Skeletal muscle tissue (tissue), 4 donors: Measurements from ENCODE around the gene ETV1. TPM values are rescaled to one million over a fixed set of nuclear protein-coding genes. Genes with fewer than 3 reads are reported as not detected.

Source experiments
- H3K27ac ChIP-seq: one replicate; pipeline ENCODE4 v1.7.0; 2013; ENCODE audit warnings: mild to moderate bottlenecking, low read depth, low read length, inconsistent platforms
- H3K27me3 ChIP-seq, 3 donors: one replicate each; pipeline ENCODE4 v1.7.0; 2013; ENCODE audit warnings: low read length in 3 of 3; ENCODE audit not compliant: control insufficient read depth in 3 of 3, insufficient read depth in 3 of 3
- H3K36me3 ChIP-seq, 3 donors: one replicate each; pipeline ENCODE4 v1.7.0; 2013; ENCODE audit warnings: low read length in 3 of 3; ENCODE audit not compliant: control insufficient read depth in 3 of 3, insufficient read depth in 3 of 3
- H3K4me1 ChIP-seq, 3 donors: one replicate each; pipeline ENCODE4 v1.7.0; 2013; ENCODE audit warnings: low read length in 3 of 3, mild to moderate bottlenecking in 3 of 3; ENCODE audit not compliant: control insufficient read depth in 3 of 3, insufficient read depth in 3 of 3
- H3K4me3 ChIP-seq, 3 donors: one replicate each; pipeline ENCODE4 v1.7.0; 2013; ENCODE audit warnings: low read length in 3 of 3
- H3K9ac ChIP-seq, 3 donors: one replicate each; pipeline ENCODE4 v1.7.0; 2013; ENCODE audit warnings: low read length in 3 of 3, mild to moderate bottlenecking in 3 of 3, moderate library complexity in 2 of 3, low read depth in 1 of 3
- H3K9me3 ChIP-seq, 3 donors: one replicate each; pipeline ENCODE4 v1.7.0; 2013; ENCODE audit warnings: low read length in 3 of 3; ENCODE audit not compliant: control insufficient read depth in 3 of 3
- total RNA-seq: library from RNA; depleted of rRNA; stranded (reverse); fragments of >200 nt; gene quantifications from one replicate; pipeline ENCODE4 v1.2.3, GENCODE V29; 2014
- donor health status: Osteomylitis.

The ETV1 gene
- total RNA-seq, 1 donor from 2014 or later: 6.3 TPM

DNA sequence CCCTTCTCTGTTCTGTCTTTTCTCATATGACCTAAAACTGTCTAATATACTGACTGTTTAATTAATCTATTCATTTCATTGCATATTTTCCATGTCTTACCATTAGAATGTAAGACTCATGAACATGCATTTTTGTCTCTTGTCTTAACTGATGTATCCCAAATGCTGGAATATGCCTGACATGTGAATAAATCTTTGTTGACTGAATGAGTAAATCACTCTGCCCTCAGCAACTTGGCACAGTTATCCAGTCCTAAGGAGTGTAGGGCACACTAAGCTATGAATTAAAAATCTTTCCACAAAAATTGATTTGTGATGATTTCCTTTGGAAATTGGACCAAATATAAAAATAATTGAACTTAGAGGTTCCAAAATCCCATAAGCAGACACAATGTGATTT is 111.3 kb downstream of the ETV1 start:
- H3K27ac ChIP-seq: no peak overlapping the region
- no peaks in the 10 kb centered on the region for H3K36me3 ChIP-seq
- no peaks in the 10 kb centered on the region for H3K9me3 ChIP-seq
- no peaks in the 10 kb centered on the region for H3K27me3 ChIP-seq
- H3K4me1 ChIP-seq: no peaks in the 10 kb centered on the region
- H3K9ac ChIP-seq: no peak overlapping the region
- no peak overlapping the region for H3K4me3 ChIP-seq

GRCh38 chr7:13875496-13876074 is 113.9 kb downstream of the ETV1 start:
- Histone ChIP-seq H3K9ac (no peak overlapping the region), H3K27me3 (no peaks in the 10 kb centered on the region), H3K4me3 (no peak overlapping the region), H3K27ac (no peak overlapping the region), H3K4me1 (no peaks in the 10 kb centered on the region), H3K9me3 (no peaks in the 10 kb centered on the region), H3K36me3 (no peaks in the 10 kb centered on the region)

GRCh38 chr7:13874783-13875182 is 114.7 kb downstream of the ETV1 start:
- Histone ChIP-seq H3K27ac (no peak overlapping the region), H3K4me3 (no peak overlapping the region), H3K27me3 (no peaks in the 10 kb centered on the region)

GRCh38 chr7:13872709-13873108 is 116.8 kb downstream of the ETV1 start:
- no peaks in the 10 kb centered on the region for H3K36me3 ChIP-seq
- no peaks in the 10 kb centered on the region for H3K27me3 ChIP-seq
- H3K4me3 ChIP-seq: no peak overlapping the region
- no peaks in the 10 kb centered on the region for H3K4me1 ChIP-seq
- no peak overlapping the region for H3K9ac ChIP-seq
- H3K27ac ChIP-seq: no peak overlapping the region
- no peaks in the 10 kb centered on the region for H3K9me3 ChIP-seq

More at GRCh38 chr7:13874783-13875182, 114.7 kb downstream of the ETV1 start:
- H3K9me3 ChIP-seq: no peaks in the 10 kb centered on the region
- H3K4me1 ChIP-seq: no peaks in the 10 kb centered on the region
- no peak overlapping the region for H3K9ac ChIP-seq
- H3K36me3 ChIP-seq: no peaks in the 10 kb centered on the region

- Histone ChIP-seq H3K36me3 (no peaks in the 10 kb centered on the region), H3K9me3 (no peaks in the 10 kb centered on the region), H3K27ac (no peak overlapping the region), H3K4me1 (no peaks in the 10 kb centered on the region), H3K27me3 (no peaks in the 10 kb centered on the region), H3K9ac (no peak overlapping the region), H3K4me3 (no peak overlapping the region)
Observed at GRCh38 chr7:13871008-13871407, 118.5 kb downstream of the ETV1 start.

GRCh38 chr7:13860734-13861133 is 128.7 kb downstream of the ETV1 start:
- Histone ChIP-seq H3K4me3 (no peak overlapping the region), H3K9me3 (no peaks in the 10 kb centered on the region)

GRCh38 chr7:13856012-13856411 is 133.5 kb downstream of the ETV1 start:
- Histone ChIP-seq H3K4me1 (no peaks in the 10 kb centered on the region), H3K9ac (no peak overlapping the region), H3K27me3 (no peaks in the 10 kb centered on the region), H3K36me3 (no peaks in the 10 kb centered on the region), H3K9me3 (no peaks in the 10 kb centered on the region), H3K4me3 (no peak overlapping the region), H3K27ac (no peak overlapping the region)

More at GRCh38 chr7:13860734-13861133, 128.7 kb downstream of the ETV1 start:
- H3K4me1 ChIP-seq: no peaks in the 10 kb centered on the region
- H3K27ac ChIP-seq: no peak overlapping the region
- H3K27me3 ChIP-seq: no peaks in the 10 kb centered on the region
- H3K9ac ChIP-seq: no peak overlapping the region
- no peaks in the 10 kb centered on the region for H3K36me3 ChIP-seq

DNA sequence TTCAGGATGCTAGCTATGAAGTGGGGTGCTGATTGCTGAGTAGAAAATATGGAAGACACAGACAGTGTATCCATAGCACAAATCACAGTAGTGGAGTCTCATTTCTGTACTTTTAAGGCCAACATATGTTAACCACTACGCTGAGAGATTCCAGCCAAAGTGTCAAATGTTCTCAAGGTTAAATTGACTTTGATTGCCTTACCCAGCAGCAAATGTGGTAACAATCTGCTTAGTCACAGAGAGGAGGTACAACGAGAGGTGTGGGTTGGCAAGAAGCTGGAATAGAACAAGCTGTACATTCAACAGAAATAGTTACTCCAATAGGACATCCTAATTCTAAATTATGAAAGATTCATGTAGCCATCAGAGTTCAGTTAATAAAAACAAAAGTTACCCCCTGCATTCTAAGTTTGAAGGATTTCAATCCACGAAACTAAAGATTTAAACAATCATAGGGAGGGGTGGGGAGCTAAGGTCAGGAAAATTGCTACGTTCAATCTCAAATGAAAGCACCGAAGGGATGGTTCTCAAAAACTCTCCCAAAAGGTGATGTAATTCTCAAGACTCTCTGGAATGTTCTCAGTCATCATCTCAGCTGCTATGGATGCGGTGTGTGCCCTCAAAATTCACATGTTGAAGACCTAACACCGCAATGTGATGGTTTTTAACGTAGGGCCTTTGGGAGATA is 137.0 kb downstream of the ETV1 start:
- Histone ChIP-seq H3K9me3 (no peaks in the 10 kb centered on the region), H3K27ac (no peak overlapping the region), H3K36me3 (no peaks in the 10 kb centered on the region), H3K4me3 (no peak overlapping the region), H3K9ac (no peak overlapping the region), H3K27me3 (no peaks in the 10 kb centered on the region), H3K4me1 (no peaks in the 10 kb centered on the region)

GRCh38 chr7:13851736-13852135 is 137.7 kb downstream of the ETV1 start:
- Histone ChIP-seq H3K9me3 (no peaks in the 10 kb centered on the region), H3K9ac (no peak overlapping the region), H3K36me3 (no peaks in the 10 kb centered on the region), H3K4me1 (no peaks in the 10 kb centered on the region), H3K27ac (no peak overlapping the region), H3K27me3 (no peaks in the 10 kb centered on the region), H3K4me3 (no peak overlapping the region)

DNA sequence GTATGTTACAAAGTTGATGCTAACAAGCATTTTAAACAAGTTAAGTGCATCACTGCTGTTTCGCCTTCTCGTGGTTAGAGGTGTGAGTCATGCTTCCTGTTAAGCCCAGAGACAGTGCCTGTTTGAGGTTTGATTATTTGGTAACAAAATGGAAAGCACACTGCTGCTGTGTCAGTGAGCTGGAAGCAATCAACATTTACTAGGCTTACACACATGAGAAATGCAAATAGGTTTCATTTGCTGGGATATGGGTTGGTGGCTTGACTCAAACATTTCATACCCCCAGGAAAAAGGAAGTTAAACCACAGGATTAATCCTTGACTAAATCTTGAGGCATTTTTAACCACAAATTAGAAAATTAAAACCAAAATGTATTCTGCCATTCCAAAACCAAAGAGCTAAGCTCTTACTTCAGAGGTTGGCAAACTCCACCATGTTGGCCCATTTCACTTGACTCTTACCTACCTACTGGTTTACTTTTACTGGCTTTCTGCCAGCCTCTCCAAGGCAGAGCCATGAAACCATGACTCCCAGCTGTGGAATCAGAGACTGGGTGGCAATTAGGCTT is 139.2 kb downstream of the ETV1 start:
- H3K4me3 ChIP-seq: no peak overlapping the region
- no peaks in the 10 kb centered on the region for H3K27me3 ChIP-seq
- H3K9me3 ChIP-seq: no peaks in the 10 kb centered on the region
- no peaks in the 10 kb centered on the region for H3K36me3 ChIP-seq
- no peak overlapping the region for H3K9ac ChIP-seq
- no peaks in the 10 kb centered on the region for H3K4me1 ChIP-seq
- H3K27ac ChIP-seq: no peak overlapping the region
